Caco-2 (cell line): ENCODE results near the gene LRRC55. TPM values are rescaled to one million over a fixed set of nuclear protein-coding genes. Genes with fewer than 3 reads are reported as not detected.

ENCODE experiments used
- BruUV-seq: library from RNA; stranded (reverse); fragments of 400-500 nt; replicated peaks from 2 replicates; lab custom pipeline; 2021; lab: Mats Ljungman, UMichigan
- CTCF ChIA-PET: fragments of 300-600 bp; sonication (Branson Sonifier 250); formaldehyde crosslinking; loops from one replicate; lab custom pipeline; 2022; ENCODE audit warnings: antibody characterized with exemption; lab: Charles Lee
- POLR2A ChIA-PET: fragments of 300-600 bp; sonication (Branson Sonifier 250); formaldehyde crosslinking; loops from one replicate; lab custom pipeline; 2022; ENCODE audit warnings: antibody characterized with exemption; lab: Charles Lee
- DNase-seq, 2 experiments: peaks; one replicate each; pipeline versions ENCODE4 v3.0.0 to v3.0.0-alpha.2; 2020 to 2022
- H3K27me3 ChIP-seq: replicated peaks from 2 replicates; pipeline ENCODE4 v1.6.0; 2011; ENCODE audit warnings: low read length; ENCODE audit not compliant: control insufficient read depth, insufficient read depth
- H3K36me3 ChIP-seq: 2 replicates; pipeline ENCODE4 v1.5.1; 2011; ENCODE audit warnings: low read length; ENCODE audit not compliant: control insufficient read depth, insufficient read depth
- H3K4me1 ChIP-seq: fragments of 250-450 bp; sonication (Bioruptor Pico); 2 replicates; pipeline ENCODE4 v1.5.1; 2020; ENCODE audit warnings: mild to moderate bottlenecking
- H3K4me3 ChIP-seq: 2 replicates; pipeline ENCODE4 v1.5.1; 2011; ENCODE audit warnings: low read depth, mild to moderate bottlenecking, control low read depth, low read length
- H3K9me3 ChIP-seq: fragments of 250-450 bp; sonication (Bioruptor Pico); 2 replicates; pipeline ENCODE4 v1.5.1; 2020; ENCODE audit warnings: mild to moderate bottlenecking, moderate library complexity
- H3K27ac Mint-ChIP-seq: one replicate; pipeline ENCODE4 v1.8.0; 2022; ENCODE audit warnings: mixed read lengths; ENCODE audit not compliant: unreplicated experiment
- H3K27me3 Mint-ChIP-seq: one replicate; pipeline ENCODE4 v1.8.0; 2022; ENCODE audit warnings: mixed read lengths; ENCODE audit not compliant: insufficient read depth, unreplicated experiment
- H3K36me3 Mint-ChIP-seq: one replicate; pipeline ENCODE4 v1.8.0; 2022; ENCODE audit warnings: mild to moderate bottlenecking, mixed read lengths; ENCODE audit not compliant: insufficient read depth, unreplicated experiment
- H3K4me1 Mint-ChIP-seq: one replicate; pipeline ENCODE4 v1.8.0; 2022; ENCODE audit warnings: low read depth, mixed read lengths; ENCODE audit not compliant: unreplicated experiment
- H3K4me3 Mint-ChIP-seq: one replicate; pipeline ENCODE4 v1.8.0; 2022; ENCODE audit warnings: mild to moderate bottlenecking, moderate library complexity, mixed read lengths; ENCODE audit not compliant: unreplicated experiment
- H3K9me3 Mint-ChIP-seq: one replicate; pipeline ENCODE4 v1.8.0; 2022; ENCODE audit warnings: mixed read lengths; ENCODE audit not compliant: unreplicated experiment
- intact Hi-C: fragments of 100-400 bp; cut with micrococcal nuclease; formaldehyde crosslinking; loops from one replicate; pipeline ENCODE4 v1.10.0; 2022; ENCODE audit not compliant: unreplicated experiment
- total RNA-seq: library from RNA; stranded (reverse); gene quantifications from 2 replicates; pipeline ENCODE4 v1.2.3, GENCODE V29; 2022
- TF ChIP-seq, protein P1 (sequence below), 2 experiments: fragments of 200-600 bp in 1 of 2; IDR thresholded peaks; 1 replicate in 1 of 2; 2 replicates in 1 of 2; pipeline versions ENCODE4 v1.5.1 to v1.8.0; 2011 to 2022; ENCODE audit warnings: antibody characterized with exemption in 1 of 2, control low read depth in 1 of 2, inconsistent platforms in 1 of 2, low read depth in 1 of 2, low read length in 1 of 2, mild to moderate bottlenecking in 1 of 2, moderate library complexity in 1 of 2; ENCODE audit not compliant: insufficient read depth in 1 of 2, severe bottlenecking in 1 of 2, unreplicated experiment in 1 of 2

Gene LRRC55
- total RNA-seq, 1 experiment from 2014 or later = not detected

DNA sequence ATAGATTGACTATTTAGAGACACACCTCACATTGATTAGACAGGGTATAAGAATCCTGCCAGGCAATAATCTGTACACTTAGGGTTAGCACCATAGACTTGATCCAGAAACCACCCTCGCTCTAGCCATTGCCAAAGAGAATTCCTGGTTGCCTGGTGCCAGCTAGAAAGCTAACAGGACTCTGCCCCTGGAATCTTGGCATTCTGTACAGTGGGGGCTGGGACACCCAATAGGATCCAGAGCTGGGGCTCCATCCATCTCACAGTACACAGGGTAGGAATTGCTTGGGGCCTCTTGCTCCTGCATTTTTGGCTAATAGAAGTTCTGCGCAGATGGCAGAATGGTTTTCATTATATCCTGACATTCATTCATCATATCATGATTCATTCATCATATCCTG, 58.3 kb downstream of the LRRC55 start:
- Mint-ChIP-seq H3K4me3 (no peak overlapping the region), H3K27me3 (peaks cover 23% of the 10 kb centered on the region), H3K9me3 (no peaks in the 10 kb centered on the region), H3K4me1 (no peaks in the 10 kb centered on the region), H3K27ac (no peak overlapping the region), H3K36me3 (no peaks in the 10 kb centered on the region)
- TF ChIP-seq, protein P1, sequence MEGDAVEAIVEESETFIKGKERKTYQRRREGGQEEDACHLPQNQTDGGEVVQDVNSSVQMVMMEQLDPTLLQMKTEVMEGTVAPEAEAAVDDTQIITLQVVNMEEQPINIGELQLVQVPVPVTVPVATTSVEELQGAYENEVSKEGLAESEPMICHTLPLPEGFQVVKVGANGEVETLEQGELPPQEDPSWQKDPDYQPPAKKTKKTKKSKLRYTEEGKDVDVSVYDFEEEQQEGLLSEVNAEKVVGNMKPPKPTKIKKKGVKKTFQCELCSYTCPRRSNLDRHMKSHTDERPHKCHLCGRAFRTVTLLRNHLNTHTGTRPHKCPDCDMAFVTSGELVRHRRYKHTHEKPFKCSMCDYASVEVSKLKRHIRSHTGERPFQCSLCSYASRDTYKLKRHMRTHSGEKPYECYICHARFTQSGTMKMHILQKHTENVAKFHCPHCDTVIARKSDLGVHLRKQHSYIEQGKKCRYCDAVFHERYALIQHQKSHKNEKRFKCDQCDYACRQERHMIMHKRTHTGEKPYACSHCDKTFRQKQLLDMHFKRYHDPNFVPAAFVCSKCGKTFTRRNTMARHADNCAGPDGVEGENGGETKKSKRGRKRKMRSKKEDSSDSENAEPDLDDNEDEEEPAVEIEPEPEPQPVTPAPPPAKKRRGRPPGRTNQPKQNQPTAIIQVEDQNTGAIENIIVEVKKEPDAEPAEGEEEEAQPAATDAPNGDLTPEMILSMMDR (IDR thresholded peaks at IDR 0.05; ENCODE audit: insufficient read depth in 1 of 2, low read depth in 1 of 2, low read length in 1 of 2, severe bottlenecking in 1 of 2, unreplicated experiment in 1 of 2) = no peak
- H3K9me3 ChIP-seq = no peaks in the 10 kb centered on the region
- no peaks in the 10 kb centered on the region for H3K4me1 ChIP-seq
- POLR2A ChIA-PET = no interaction called here
- no peak overlapping the region for H3K4me3 ChIP-seq
- intact Hi-C loops = loop anchor here (10.0 kb wide), 1 partner anchor 615 kb away; no protein-coding TSS in a partner anchor
- H3K36me3 ChIP-seq = no peaks in the 10 kb centered on the region
- no peak for DNase-seq
- no TSS peak for BruUV-seq
- CTCF ChIA-PET = no interaction called here
- no peaks in the 10 kb centered on the region for H3K27me3 ChIP-seq

DNA sequence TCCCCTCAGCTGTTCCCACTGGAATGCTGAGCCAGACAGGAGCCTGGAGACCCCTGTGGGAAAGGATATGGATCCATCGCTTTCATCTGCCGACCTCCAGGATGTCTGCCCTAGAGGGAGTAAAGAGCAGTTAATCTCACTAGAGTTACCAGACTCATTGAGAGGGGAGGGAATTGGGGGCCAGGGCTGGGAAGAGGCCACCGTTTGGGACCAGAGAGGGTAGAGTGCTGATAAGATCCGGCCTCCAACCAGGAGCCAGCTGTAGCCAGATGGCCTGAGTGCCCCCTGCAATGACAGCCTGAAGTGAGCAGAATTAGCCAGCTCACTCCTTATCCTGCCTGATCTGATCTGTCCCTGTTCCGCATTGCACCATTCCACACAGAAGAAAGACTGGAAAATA, 59.0 kb downstream of the LRRC55 start:
- Histone ChIP-seq H3K4me3 (no peak overlapping the region), H3K27me3 (no peaks in the 10 kb centered on the region), H3K4me1 (no peaks in the 10 kb centered on the region), H3K9me3 (no peaks in the 10 kb centered on the region), H3K36me3 (no peaks in the 10 kb centered on the region)
- ChIA-PET POLR2A (no interaction called here), CTCF (interaction anchor here (1.1 kb wide), 1 partner anchor 9 kb away, joined by 8 read pairs; no protein-coding TSS in a partner anchor)
- intact Hi-C loops = loop anchor here (10.0 kb wide), 1 partner anchor 616 kb away; no protein-coding TSS in a partner anchor
- no TSS peak for BruUV-seq
- Mint-ChIP-seq H3K36me3 (no peaks in the 10 kb centered on the region), H3K27me3 (peaks cover 19% of the 10 kb centered on the region), H3K27ac (no peak overlapping the region), H3K9me3 (no peaks in the 10 kb centered on the region), H3K4me1 (no peaks in the 10 kb centered on the region), H3K4me3 (no peak overlapping the region)
- TF ChIP-seq, protein P1 (IDR thresholded peaks at IDR 0.05; ENCODE audit: insufficient read depth in 1 of 2, low read depth in 1 of 2, low read length in 1 of 2, severe bottlenecking in 1 of 2, unreplicated experiment in 1 of 2) = no peak
- DNase-seq = no peak

Other genes starting within 250 kb of the LRRC55 start
- gene OR5AK2, start 193.0 kb upstream of the LRRC55 start, total RNA-seq = not detected in 2 replicates
- not detected in 2 replicates for gene APLNR, start 55.3 kb downstream of the LRRC55 start, total RNA-seq
- 107 and 120 TPM in 2 replicates for gene TNKS1BP1, start 143.0 kb downstream of the LRRC55 start, total RNA-seq
- gene SSRP1, start 153.9 kb downstream of the LRRC55 start, total RNA-seq = 206 and 212 TPM in 2 replicates
- not detected in 2 replicates for gene P2RX3, start 156.4 kb downstream of the LRRC55 start, total RNA-seq
- not detected in 2 replicates for gene PRG3, start 199.2 kb downstream of the LRRC55 start, total RNA-seq
- not detected in 2 replicates for gene PRG2, start 208.7 kb downstream of the LRRC55 start, total RNA-seq
- not detected in 2 replicates for gene SLC43A3, start 245.2 kb downstream of the LRRC55 start, total RNA-seq